GM18858 (cell line): ENCODE measurements around the gene MAP3K13.
"Not testable (repeated sequence)": the region's sequence is repeated elsewhere in the genome, so short reads cannot be mapped to it uniquely, and the experiment has no call there.

Source experiments
- ATAC-seq: cut with Tn5 transposase; IDR thresholded peaks from one replicate; pipeline ENCODE4 v1.9.1; 2021; ENCODE audit not compliant: unreplicated experiment

The MAP3K13 gene

DNA sequence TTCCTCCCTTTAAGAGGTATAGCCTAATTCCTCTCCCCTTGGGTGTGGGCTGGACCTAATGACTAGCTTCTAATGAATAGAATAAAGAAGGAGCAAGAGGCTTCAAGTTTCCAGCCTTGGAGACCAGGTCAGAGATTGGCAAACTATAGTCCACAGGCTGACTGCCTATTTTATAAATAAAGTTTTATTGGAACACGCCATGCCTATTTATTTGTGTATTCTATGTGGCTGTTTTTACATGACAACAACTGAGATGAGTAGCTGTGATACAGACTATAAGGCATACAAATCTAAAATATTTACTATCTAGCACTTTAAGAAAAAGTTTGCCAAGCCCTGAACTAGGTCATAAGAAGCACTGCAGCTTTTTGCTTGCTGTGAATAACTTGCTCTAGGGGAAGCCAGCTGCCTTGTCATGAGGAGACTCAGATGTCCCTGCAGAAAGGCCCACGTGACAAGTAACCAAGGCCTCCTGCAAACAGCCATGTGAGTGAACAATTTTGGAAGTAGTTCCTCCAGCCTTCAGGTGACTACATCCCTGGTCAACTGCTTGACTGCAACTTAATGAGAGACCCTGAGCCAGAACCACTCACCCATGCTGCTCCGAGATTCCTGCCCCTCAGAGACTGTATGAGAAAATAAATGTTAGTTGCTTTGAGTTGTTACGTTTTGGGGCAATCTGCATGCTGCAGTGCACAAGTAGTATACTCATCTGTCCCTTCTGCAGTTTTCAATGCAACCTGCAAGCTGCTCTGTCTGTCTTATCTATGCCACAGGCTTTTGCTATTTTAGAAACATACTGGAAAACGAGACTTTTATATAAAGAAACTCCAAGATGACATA is 21.1 kb upstream of the MAP3K13 start:
- ATAC-seq = no peak

DNA sequence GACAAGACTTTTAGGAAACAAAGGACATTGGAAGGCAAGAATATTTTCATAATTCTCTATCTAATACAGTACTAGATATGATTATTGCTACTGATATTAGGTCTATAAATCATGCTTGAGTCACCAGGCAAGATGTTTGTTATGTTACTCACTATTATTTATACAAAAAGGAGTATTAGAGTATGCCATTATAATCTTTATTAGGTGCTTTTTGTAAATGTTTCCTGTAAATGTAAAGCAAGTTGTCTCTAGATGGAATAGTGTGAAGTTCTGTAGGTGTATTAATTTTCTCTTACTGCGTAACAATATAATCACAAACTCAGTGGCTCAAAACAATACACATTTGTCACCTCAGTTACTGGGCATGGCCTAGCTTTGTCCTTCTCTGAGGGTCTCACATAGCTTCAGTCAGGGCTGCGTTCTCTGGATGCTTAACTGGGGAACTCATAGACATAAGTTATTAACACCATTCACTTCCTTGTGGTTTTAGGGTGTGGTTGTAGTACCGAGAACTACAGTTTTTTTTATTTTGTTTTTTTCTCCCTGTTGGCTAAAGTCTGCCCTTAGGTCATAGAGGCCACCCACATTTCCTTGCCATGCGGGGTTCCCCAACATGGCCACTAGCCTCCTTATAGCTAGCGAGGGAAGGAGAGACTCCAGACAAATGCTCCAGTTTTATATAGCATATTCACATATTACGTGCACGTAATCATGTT is 20.3 kb upstream of the MAP3K13 start:
- no peak for ATAC-seq

DNA sequence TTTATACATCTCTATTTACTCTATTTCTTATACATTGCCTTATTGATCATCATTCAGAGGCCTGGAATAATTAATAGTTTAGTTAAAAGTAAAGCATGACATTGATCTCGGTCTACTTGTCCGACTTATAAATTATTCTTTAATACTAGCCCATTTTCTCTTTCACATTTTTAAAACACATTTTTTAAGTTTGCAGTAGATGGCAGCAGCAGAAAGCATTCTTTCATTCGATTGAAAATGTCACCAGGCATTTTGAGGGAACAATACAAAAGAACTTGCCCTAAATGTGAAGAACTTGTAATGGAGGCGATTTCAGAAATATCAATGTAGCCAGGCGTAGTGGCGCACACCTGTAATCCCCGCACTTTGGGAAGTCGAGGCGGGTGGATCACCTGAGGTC is 15.5 kb upstream of the MAP3K13 start:
- ATAC-seq = no peak

DNA sequence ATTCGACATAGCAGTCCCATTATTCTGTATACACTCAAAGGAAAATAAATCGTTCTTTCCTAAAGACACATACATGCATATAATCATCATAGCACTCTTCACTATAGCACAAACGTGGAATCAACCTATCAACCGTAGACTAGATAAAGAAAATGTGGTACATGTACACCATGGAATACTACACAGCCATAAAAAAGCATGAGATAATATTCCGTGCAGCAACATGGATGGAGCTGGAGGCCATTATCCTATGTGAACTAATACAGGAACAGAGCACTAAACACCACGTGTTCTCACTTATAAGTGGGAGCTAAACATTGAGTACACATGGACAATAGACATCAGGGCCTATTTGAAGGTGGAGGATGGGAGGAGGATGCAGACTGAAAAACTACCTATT is 12.1 kb upstream of the MAP3K13 start:
- no peak for ATAC-seq

DNA sequence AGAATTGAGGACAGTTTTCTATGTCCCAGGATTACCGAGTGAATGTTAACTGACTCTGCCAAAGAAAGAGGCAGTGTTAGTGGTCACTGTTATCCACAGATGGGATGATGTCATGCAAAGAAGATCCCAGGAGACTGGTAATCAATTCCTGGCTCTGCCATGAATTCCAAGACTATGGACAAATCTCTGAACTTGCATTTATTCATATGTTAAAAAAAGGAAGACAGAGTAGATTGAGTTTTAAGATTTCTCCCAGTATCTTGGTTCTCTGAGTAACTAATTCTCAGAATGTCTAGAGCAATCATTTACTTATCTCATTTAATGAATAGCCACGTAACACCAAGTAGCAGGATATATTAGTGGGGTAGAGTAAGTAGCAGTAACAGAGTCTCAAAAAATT is 11.5 kb upstream of the MAP3K13 start:
- no peak for ATAC-seq

DNA sequence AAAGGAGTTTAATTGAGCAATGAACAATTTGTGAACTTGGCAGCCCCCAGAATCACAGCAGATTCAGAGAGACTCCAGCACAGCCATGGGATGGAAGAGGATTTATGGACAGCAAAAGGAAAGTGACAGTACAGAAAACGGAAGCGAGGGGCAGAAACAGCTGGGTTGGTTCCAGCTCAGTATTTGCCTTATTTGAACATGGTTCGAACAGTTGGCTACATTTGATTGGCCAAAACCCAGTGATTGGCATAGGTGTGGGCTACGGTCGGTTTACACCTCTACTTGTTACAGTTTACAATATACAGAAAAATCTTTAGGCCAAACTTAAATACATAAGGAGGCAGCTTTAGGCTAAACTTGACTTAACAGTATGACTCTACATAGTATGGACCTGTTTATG is 9.7 kb upstream of the MAP3K13 start:
- no peak for ATAC-seq

DNA sequence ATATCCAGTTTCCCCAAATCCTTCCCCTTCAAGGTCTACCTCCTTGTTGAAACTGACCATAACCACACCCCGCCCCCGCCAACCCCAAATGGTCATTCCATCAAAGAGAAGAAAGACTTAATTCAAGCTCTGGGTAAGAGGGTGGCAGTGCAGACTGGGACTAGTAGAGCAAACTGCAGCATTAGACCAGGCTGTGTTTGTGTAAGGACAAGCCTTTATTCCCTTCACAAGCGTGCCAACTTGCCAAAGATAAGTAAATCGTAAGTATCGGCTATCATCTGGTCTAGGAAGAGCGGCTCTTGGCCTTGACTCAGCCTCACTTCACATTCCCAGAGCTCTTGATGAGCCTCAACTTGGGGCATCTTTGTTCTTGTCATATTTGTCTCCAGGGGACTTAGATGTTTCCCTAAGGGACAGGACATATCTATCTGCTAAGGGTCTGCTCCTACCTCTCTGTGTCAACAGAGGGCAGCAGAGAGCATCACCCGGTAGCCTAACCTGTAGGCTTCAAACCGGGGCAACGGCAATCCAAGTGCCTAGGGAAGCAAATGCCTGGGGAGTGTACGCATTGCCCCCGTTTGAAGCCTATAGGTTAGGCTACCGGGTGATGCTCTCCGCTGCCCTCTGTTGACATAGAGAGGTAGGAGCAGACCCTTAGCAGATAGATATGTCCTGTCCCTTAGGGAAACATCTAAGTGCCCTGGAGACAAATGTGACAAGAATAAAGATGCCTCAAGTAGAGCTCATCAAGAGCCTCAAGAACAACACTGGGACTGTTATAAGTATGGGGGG is 8.9 kb upstream of the MAP3K13 start:
- ATAC-seq = peak; percentile 97

DNA sequence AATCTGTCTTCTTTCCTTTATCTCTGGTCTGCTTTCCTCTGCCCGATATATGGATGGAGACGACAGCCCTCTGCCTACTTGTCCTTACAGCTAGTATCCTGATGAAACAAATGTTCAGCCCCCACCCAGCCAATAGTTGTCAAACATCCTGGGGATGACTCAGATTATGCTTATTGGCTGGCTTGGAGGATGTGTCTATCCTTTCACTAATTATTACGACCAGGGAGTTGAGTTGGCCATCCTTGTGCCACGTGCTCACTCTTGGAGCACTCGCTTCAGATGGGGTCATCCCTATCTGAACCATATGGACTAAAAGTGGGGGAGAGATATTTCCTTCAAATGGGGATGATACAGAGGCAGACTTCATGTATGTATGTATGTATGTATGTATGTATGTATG is 6.4 kb upstream of the MAP3K13 start:
- ATAC-seq = no peak

DNA sequence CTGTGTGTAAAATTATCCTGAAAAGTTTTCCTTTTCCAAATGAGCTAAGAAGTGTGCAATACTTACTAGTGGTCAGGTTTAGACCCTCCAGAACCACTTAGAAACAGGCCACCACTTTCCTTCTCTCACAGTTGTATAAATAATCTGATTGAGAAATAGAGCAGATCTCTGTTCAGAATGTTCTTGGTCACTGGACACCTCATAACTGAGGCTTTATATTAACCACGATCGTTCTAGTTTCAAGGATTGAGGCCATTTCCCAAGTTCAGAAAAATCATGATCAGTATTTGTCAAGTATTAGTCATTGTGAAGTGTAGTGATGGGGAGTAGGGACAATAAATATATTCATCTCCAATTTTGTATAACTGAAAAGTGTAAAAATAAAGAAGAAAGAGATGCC is 1.0 kb upstream of the MAP3K13 start:
- ATAC-seq = no peak

DNA sequence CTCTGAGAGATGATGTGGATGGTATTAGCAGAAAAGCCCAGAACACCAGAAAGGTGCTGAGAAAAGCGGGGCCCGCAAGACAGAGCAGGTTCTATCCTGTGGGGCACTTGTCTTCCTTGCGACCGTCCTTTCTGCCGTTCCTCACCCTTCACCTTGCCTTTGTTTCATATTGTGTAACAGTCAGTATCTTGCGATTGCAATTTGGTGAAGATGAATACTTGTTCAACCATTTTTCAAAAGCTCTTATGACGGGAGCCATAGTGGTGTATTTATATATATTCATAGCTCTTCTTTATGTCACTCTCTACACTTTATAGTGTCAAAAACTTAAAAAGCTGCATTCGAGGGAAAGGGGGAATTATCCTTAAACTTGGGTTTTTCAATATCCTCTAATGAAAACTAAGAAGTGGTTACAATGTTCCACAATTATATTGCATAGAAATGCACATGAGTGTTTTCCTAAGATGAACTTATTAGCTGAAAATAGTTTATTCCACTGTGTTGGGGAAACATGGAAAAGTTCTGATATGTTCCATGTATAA is 797 bp downstream of the MAP3K13 start:
- no peak for ATAC-seq

DNA sequence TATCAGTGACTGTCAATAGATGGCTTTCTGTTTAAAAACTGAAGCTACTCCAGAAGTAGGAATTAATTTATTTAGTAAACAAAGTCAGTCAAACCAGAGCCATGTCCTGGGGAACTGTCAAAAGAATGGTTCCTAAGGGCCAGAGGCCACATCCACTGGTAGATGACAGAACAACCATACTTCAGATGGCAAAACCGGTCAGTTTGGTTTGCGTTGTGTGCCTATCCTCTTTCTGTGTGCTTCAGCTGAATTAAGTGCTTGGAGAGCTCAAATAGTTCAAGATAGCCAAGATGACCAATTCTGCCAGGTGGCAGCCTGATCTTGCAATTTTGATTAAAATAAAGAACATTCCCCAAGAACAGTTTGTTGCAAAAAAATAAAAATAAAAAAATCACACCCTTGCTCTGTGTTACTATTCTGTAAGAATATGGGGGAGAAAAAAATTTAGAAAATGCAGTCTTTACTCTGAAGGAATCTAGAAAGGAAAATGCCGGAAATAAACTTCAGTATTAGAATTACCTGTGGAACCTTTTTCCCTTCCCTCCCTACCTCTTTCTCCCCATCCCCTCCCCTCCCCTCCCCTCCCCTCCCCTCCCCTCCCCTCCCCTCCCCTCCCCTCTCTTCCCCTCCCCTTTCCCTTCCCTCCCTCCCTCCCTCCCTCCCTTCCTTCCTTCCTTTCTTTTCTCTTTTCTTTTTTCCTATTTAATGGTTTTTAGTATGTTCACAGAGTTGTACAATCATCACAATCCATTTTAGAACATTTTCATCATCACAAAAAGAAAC is 2.5 kb downstream of the MAP3K13 start:
- ATAC-seq = no peak

DNA sequence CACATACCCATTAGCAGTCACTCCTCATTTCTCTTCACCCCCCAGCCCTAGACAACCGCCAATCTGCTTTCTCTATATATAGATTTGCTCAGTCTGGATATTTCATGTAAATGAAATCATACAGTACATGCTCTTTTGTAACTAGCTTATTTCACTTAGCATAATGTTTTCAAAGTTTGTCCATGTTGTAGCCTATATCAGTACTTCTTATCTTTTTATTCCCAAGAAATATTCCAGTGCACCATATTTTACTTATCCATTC is 3.1 kb downstream of the MAP3K13 start:
- no peak for ATAC-seq

DNA sequence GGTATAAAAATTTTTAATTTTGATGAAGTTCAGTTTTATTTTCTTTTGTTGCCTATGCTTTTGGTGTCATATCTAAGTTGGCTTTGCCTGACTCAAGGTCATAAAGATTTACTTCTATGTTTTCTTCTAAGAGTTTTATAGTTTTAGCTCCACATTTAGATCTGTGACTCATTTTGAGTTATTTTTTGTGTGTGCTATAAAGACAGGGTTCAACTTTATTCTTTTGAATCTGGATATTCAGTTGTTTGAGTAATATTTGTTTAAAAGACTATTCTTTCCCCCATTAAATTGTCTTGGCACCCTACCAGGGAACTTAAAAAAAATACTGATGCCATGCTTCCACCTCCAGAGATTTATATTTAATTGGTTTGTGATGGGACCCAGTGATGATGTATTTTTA is 4.0 kb downstream of the MAP3K13 start:
- no peak for ATAC-seq

DNA sequence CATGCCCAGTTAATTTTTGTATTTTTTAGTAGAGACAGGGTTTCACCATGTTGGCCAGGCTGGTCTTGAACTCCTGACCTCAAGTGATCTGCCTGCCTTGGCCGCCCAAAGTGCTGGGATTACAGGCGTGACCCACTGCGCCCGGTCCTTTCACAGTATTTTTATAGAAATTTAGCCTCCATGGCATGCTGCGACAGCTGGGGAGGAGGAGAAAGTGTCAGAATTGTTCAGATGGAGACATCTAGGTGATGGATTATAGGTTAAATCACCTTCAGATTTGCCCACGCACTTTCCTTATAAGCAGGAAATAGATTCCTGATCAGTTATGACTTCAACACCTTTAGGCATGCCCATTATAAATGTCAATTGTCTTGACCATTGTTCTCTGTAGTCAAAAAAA is 7.4 kb downstream of the MAP3K13 start:
- ATAC-seq = not testable (repeated sequence)

DNA sequence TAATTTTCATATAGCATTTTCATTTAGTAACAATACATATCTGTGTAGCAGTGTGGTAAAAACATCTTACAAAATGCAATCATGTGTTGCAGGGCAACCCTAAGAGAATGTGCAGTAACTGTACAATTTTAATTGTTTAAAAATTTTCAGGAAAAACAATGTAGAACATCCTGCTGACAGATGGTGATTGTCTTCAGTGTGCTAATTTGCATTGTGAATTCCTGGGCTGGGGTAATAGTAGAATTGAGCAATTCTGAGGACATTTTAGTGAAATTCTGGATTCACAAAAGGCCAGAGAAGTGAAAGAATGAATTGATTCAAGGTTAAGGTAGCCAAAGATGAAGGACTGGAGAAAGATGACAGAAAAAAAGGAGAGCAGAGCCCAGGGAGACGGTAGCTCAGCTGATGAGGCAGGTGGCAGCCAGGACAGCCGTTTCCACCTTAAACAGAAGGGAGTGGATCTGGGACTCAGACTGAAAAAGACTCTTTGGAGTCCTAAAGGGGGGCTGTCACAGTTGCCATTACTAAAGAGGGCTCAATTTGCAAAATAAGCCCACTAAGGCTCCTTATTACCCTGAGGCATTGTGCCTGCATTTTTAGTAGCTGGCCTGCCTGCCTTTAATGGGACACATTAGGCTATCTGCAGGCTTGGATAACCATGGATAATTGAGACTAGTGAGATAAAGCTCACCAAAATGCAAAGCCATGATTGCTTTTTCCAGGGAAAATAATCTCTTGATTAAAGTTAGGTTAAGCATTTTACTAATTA is 8.6 kb downstream of the MAP3K13 start:
- no peak for ATAC-seq

DNA sequence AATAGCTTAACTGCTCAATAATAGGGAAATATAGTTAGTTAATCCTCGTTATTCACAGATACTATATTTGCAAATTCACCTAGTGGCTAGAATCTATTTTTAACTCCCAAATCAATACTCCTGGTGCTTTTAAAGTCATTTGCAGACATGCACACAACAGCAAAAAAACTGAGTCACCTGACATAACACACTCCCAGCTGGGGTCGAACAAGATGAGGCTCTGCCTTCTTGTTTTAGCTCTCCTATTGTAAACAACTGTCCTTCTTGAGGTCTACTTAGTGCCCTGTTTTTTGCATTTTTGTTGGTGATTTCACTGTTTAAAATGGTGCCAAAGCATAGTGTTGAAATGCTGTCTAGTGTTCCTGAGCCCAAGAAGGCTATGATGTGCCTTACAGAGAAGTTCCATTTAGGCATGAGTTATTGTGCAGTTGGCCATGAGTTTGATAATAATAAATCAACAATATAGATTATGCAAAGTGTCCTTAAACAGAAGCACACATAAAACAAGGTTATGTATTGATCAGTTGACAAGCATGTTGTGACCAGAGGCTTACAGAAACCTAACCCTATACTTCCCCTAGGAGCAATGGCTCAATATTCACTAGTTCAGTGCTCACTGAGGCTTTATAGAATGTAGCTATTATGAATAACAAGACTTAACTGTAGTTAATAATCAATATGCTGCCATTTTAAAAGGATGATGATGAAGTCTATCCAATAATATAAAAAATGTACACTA is 18.6 kb downstream of the MAP3K13 start:
- ATAC-seq = no peak

DNA sequence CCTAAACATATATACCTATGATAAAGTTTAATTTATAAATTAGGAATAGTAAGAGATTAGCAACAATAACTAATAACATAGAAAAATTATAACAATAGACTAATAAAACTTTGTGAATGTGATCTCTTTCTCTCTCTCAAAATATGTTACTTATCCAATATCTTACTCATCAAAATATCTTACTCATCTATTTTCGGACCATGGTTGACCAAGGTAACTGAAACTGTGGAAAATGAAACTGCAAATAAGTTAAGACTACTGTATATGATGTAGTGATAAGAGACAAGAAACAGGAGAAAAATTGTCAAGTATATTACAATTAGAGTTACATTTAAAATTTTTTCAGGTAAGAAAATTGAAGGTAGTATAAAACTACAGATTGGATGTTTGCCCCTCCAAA is 19.2 kb downstream of the MAP3K13 start:
- ATAC-seq = no peak

DNA sequence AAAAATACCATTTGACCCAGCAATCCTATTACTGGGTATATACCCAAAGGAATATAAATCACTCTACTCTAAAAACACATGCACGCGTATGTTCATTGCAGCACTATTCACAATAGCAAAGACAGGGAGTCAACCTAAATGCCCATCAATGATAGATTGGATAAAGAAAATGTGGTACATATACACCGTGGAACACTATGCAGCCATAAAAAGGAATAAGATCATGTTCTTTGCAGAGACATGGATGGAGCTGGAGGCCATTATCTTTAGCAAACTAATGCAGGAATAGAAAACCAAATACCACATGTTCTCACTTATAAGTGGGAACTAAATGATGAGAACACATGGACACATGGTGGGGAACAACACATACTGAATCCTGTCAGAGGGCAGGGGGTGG is 23.6 kb downstream of the MAP3K13 start:
- ATAC-seq = not testable (repeated sequence)

DNA sequence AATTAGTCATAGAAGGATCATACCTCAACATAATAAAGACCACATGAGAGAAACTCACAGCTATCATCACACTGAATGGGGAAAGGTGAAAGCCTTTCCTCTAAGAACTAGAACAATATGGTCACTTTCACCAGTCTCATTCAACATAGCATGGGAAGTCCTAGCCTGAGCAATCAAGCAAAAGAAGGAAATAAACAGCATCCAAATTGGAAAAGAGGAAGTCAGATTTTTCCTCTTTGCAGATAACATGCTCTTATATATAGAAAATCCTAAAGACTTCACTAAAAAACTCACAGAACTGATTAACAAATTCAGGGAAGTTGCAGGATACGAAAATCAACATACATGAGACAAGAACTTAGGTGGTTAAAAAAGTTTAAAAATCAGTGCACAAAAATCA is 24.7 kb downstream of the MAP3K13 start:
- ATAC-seq = no peak

DNA sequence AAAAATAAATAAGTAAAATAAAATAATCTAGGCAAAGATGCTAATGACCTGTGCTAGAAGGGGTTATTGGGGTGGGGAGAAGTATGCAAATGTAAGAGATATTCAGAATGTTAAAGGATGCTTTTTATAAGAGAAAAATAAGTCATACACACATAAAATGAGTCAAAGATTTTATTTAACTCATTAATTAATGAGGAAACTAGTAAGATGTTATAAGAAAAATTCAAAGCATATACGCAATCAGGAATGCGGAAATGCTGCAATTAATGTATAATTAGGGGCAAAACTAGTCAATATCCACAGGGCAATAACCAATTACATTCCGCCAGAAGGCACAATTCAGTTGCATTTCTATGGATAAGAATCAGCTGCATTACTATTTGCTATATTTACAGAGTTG is 30.1 kb downstream of the MAP3K13 start:
- ATAC-seq = no peak
